ENCODE data around the gene KDM1B.
"Not testable (repeated sequence)": the region's sequence is repeated elsewhere in the genome, so short reads cannot be mapped to it uniquely, and the experiment has no call there.

Gene KDM1B

GRCh38 chr6:18189196-18189595 lies 34.0 kb downstream of the KDM1B start:
- no peak for DNase-seq

DNA sequence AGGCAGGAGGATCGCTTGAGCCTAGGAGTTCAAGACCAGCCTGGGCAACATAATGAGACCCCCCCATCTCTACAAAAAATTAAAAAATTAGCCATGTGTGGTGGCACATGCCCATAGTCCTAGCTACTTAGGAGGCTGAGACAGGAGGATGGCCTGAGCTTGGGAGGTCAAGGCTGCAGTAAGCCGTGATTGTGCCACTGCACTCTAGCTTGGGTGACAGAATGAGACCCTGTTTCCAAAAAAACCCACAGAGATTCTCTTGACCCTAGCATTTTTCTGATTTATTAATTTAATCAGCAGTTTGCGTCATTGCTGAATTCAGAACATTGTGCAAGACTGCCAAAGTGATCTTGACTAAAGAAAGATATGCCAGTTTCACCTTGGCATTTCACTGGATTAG lies 36.8 kb downstream of the KDM1B start:
- no peak for DNase-seq

- DNase-seq: no peak
These were observed 48.6 kb downstream of the KDM1B start for GRCh38 chr6:18203786-18204185.

GRCh38 chr6:18204691-18205090 lies 49.5 kb downstream of the KDM1B start:
- no peak for DNase-seq

DNA sequence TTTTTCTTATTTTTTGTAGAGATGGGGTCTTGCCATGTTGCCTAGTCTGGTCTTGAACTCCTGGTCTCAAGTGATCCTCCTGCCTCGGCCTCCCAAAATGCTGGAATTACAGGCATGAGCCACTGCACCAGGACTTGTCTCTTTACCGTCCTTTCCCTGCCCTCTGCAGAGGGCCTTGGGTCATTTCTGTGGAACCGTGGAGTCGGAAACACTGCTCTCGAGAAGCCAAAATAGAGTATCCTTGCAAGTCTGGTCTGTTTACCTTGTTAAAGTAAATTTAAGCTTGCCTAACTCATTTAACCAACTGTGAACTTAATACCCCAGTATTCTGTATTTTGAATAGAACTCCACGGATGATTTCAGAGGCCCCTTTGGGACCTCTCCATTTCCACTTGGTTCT lies 51.4 kb downstream of the KDM1B start:
- no peak for DNase-seq

GRCh38 chr6:18207438-18207837 lies 52.2 kb downstream of the KDM1B start:
- DNase-seq: peak; percentile 64

DNA sequence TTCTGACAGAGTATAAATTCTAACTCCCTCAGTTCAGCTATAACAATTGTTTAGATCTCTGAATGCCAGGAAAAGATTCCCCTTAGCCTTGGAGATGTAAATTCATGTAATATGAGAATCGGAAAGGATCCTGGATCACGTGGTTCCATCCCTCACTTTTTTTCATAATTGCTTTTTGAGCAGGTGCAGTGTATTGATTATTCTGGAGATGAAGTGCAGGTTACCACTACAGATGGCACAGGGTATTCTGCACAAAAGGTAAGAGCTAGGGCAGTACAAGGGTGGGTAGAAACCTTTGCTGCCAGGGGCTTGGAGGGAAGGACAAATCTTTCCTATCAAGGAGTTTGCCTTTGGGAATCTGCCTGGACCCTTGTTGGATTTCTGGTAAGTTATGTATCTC lies 52.7 kb downstream of the KDM1B start:
- DNase-seq: peak; percentile 87

DNA sequence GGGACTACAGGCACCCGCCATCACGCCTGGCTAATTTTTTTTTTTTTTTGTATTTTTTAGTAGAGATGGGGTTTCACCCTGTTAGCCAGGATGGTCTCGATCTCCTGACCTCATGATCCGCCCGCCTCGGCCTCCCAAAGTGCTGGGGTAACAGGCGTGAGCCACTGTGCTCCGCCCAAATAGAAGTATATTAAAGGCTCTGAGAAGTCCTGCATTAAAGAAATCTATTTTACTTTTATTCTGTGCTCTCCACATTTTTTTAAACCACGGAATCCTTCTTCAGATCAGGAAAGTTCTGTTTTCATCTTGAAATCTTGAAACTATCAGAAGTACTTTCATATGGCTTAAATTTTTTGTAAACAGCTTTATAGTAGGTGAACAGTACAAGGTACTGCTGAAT lies 53.6 kb downstream of the KDM1B start:
- DNase-seq: not testable (repeated sequence)

GRCh38 chr6:18209539-18210197 lies 54.4 kb downstream of the KDM1B start:
- DNase-seq: peak; percentile 34

DNA sequence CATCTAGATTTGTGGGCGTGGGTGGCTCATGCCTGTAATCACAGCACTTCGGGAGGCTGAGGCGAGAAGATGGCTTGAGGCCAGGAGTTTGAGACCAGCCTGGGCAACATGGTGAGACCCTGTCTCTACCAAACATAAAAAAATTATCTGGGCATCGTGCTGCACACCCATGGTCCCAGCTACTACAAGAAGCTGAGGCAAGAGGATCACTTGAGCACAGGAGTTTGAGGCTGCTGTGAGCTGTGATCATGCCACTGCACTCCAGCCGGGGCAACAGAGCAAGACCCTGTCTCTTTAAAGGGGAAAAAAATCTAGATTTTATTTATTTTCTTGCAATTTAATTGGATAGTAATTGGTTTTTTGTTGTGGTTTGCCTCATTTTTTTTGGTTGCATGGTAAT lies 55.5 kb downstream of the KDM1B start:
- DNase-seq: no peak

DNA sequence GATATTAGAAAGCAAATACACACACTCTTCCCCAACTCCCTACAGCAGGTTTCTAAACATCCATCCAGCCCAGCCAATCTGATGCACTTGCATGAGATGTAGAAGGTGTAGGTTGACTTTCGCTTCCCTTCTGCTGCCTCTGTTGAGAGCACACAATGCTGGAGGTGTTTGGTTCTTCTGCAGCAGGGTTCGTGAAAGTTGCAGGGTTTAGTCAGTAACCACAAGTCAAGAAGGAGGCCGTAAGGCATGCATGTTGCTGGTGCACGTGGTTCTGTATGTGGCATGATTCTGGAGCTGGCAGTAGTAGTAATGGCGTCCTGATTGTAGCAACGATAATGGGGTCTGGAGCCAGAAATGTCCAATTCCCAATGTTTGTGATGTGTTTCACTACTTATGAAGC lies 56.1 kb downstream of the KDM1B start:
- no peak for DNase-seq

- DNase-seq: no peak
These were observed 57.0 kb downstream of the KDM1B start for GRCh38 chr6:18212231-18212630.

- DNase-seq: no peak
These were observed 58.2 kb downstream of the KDM1B start for GRCh38 chr6:18213439-18213838.

DNA sequence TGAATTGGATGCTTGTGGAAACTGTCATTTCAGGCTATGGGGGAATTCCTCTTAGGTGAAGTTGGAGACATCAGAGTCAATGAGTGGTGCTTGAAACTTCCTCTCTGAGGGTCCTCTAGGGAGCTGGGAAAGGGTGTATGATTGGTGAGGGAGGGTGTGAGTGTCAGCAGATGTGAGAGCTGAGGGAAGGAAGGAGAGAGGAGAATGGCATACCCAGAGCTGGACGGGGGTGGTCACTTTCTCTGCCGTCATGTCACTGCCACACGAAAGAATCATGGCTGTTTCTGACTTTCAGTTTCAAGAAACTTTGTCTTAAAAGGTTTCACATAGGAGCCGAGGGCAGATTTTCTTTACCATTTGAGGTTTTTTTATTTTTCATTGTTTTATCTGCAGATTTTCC lies 58.8 kb downstream of the KDM1B start:
- no peak for DNase-seq

DNA sequence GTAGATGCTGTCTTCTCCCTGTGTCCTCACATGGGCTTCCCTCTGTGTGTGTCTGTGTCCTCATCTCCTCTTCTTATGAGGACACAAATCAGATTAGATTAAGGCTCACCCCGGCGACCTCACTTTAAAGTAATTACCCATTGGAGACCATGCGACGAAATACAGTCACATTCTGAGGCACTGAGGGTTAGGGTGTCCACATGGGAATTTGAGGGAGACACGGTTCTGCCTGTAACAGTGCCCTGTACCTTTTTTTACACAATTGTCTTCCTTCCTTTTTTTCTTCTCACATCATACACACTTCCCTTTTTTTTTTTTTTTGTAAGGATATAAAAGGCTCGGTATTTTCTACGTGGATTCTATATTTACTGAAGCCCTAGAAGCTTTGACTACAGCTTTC lies 60.2 kb downstream of the KDM1B start:
- DNase-seq: no peak

GRCh38 chr6:18216411-18216810 lies 61.2 kb downstream of the KDM1B start:
- DNase-seq: no peak

GRCh38 chr6:18218233-18218632 lies 63.0 kb downstream of the KDM1B start:
- no peak for DNase-seq

DNA sequence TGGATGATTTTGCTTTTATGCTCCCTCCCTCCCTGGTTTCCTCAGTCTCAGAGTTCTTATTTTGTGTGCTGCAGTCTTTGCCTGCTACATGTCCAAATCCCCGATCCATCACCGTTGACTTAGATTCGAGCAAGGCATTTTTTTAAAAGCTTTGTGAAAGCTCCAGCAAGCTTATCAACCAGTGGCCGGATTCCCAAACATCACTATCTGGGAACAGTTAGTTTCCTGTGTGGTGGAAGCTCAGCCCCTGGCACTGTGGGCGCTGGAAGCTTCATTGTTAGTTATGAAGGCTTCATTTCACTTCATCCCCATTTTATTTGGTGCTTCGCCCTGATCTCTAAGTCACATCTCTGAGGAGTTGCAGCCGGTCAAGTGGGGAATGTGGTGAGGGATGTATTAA lies 64.4 kb downstream of the KDM1B start:
- no peak for DNase-seq

- DNase-seq: no peak
These were observed 66.0 kb downstream of the KDM1B start for GRCh38 chr6:18221288-18221615.

GRCh38 chr6:18226451-18227105 lies 71.4 kb downstream of the KDM1B start:
- not testable (repeated sequence) for DNase-seq

DNA sequence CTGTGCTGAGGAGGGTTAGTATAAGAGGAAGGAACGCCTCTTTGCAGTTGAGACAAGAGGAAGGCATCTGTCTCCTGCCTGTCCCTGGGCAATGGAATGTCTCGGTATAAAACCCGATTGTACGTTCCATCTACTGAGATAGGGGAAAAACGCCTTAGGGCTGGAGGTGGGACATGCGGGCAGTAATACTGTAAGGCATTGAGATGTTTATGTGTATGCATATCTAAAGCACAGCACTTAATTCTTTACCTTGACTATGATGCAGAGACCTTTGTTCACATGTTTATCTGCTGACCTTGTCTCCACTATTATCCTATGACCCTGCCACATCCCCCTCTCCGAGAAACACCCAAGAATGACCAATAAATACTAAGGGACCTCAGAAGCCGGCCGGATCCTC lies 71.9 kb downstream of the KDM1B start:
- DNase-seq: not testable (repeated sequence)

DNA sequence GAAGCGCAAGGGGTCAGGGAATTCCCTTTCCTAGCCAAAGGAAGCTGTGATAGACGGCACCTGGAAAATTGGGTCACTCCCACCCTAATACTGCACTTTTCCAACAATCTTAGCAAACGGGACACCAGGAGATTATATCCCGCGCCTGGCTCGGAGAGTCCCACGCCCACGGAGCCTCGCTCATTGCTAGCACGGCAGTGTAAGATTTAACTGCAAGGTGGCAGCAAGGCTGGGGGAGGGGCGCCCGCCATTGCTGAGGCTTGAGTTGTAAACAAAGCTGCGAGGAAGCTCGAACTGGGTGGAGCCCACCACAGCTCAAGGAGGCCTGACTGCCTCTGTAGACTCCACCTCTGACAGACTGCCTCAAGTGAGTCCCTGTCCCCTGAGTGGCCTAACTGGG lies 73.4 kb downstream of the KDM1B start:
- not testable (repeated sequence) for DNase-seq

DNA sequence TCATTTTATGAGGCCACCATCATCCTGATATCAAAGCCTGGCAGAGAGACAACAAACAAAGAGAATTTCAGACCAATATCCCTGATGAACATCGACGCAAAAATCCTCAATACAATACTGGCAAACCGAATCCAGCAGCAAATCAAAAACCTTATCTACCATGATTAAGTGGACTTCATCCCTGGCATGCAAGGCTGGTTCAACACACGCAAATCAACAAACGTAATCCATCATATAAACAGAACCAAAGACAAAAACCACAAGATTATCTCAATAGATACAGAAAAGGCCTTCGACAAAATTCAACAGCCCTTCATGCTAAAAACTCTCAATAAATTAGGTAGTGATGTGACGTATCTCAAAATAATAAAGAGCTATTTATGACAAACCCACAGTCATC lies 76.6 kb downstream of the KDM1B start:
- DNase-seq: not testable (repeated sequence)

DNA sequence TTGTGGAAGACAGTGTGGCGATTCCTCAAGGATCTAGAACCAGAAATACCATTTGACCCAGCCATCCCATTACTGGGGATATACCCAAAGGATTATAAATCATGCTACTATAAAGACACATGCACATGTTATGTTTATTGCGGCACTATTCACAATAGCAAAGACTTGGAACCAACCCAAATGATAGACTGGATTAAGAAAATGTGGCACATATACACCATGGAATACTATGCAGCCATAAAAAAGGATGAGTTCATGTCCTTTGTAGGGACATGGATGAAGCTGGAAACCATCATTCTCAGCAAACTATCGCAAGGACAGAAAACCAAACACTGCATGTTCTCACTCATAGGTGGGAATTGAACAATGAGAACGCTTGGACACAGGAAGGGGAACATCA lies 78.5 kb downstream of the KDM1B start:
- DNase-seq: not testable (repeated sequence)

- no peak for DNase-seq
These were observed 79.3 kb downstream of the KDM1B start for GRCh38 chr6:18234564-18234963.
